SU-DHL-6 (cell line): ENCODE measurements around the gene SGCA.

Source experiments
- EZH2phosphoT487 ChIP-seq: fragments of 200-600 bp; sonication (generic), shearing (Covaris generic); conservative IDR thresholded peaks from 2 replicates; pipeline ENCODE4 v1.6.1; 2018; ENCODE audit warnings: mild to moderate bottlenecking, antibody characterized with exemption, low read length, moderate library complexity, mixed read lengths
- TF ChIP-seq, protein P1 (sequence below): fragments of 200-600 bp; sonication (generic); IDR thresholded peaks from one replicate; pipeline ENCODE4 v1.5.1; 2017; ENCODE audit warnings: antibody characterized with exemption, mild to moderate bottlenecking, low read length, moderate library complexity; ENCODE audit not compliant: insufficient read depth, poor library complexity, severe bottlenecking

- TF ChIP-seq, protein P1, sequence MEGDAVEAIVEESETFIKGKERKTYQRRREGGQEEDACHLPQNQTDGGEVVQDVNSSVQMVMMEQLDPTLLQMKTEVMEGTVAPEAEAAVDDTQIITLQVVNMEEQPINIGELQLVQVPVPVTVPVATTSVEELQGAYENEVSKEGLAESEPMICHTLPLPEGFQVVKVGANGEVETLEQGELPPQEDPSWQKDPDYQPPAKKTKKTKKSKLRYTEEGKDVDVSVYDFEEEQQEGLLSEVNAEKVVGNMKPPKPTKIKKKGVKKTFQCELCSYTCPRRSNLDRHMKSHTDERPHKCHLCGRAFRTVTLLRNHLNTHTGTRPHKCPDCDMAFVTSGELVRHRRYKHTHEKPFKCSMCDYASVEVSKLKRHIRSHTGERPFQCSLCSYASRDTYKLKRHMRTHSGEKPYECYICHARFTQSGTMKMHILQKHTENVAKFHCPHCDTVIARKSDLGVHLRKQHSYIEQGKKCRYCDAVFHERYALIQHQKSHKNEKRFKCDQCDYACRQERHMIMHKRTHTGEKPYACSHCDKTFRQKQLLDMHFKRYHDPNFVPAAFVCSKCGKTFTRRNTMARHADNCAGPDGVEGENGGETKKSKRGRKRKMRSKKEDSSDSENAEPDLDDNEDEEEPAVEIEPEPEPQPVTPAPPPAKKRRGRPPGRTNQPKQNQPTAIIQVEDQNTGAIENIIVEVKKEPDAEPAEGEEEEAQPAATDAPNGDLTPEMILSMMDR = no peak
- TF ChIP-seq EZH2phosphoT487 = no peak
Measured at GRCh38 chr17:50188921-50189549, 23.2 kb downstream of the SGCA start.
